Tibial nerve (tissue), 3 donors: ENCODE measurements around the gene ASZ1.

ENCODE experiments used
- CTCF ChIP-seq, 5 experiments: fragments of 200-600 bp in 3 of 5; fragments of 450-650 bp in 2 of 5; sonication (generic) in 3 of 5; IDR thresholded peaks; one replicate each; pipeline ENCODE4 v1.5.1; 2016 to 2019; ENCODE audit warnings: antibody characterized with exemption in 5 of 5, mild to moderate bottlenecking in 3 of 5, moderate library complexity in 2 of 5
- POLR2A ChIP-seq, 2 donors: fragments of 450-650 bp; IDR thresholded peaks; one replicate each; pipeline ENCODE4 v1.6.1; 2017; ENCODE audit warnings: antibody characterized with exemption in 2 of 2, mild to moderate bottlenecking in 2 of 2, moderate library complexity in 2 of 2

- no peak for TF ChIP-seq CTCF (IDR thresholded peaks at IDR 0.05)
- no peak for TF ChIP-seq POLR2A (IDR thresholded peaks at IDR 0.05)
Measured at GRCh38 chr7:117411539-117411938, 15.8 kb downstream of the ASZ1 start.
